Measurements from ENCODE around the gene MAP2K3. TPM values are rescaled to one million over a fixed set of nuclear protein-coding genes. Genes with fewer than 3 reads are reported as not detected.
A peak's percentile ranks its signal among the peaks of the same experiment; 100 is the strongest.

The MAP2K3 gene
- total RNA-seq, 1 donor from 2014 or later: 55.2 TPM

- ATAC-seq (no peak), DNase-seq (no peak)
- H3K36me3 ChIP-seq: no peaks in the 10 kb centered on the region
- peaks cover 41% of the 10 kb centered on the region for H3K4me1 ChIP-seq
- no peak overlapping the region for H3K27ac ChIP-seq
- intact Hi-C loops (cut with DNase I): no loop called here
- no peaks in the 10 kb centered on the region for H3K27me3 ChIP-seq (ENCODE audit: low read depth)
- no peak for TF ChIP-seq CTCF (IDR thresholded peaks at IDR 0.05)
- H3K9me3 ChIP-seq: no peaks in the 10 kb centered on the region
- no peak overlapping the region for H3K4me3 ChIP-seq
These were observed 7.2 kb upstream of the MAP2K3 start for GRCh38 chr17:21277332-21277731.

GRCh38 chr17:21278450-21279197, 5.9 kb upstream of the MAP2K3 start:
- H3K27me3 ChIP-seq (ENCODE audit: low read depth): no peaks in the 10 kb centered on the region
- H3K4me1 ChIP-seq: peaks cover 44% of the 10 kb centered on the region
- TF ChIP-seq CTCF (IDR thresholded peaks at IDR 0.05): peak; percentile 18
- peak; percentile 82 for DNase-seq
- H3K9me3 ChIP-seq: no peaks in the 10 kb centered on the region
- H3K4me3 ChIP-seq: no peak overlapping the region
- H3K36me3 ChIP-seq: no peaks in the 10 kb centered on the region
- intact Hi-C loops (cut with DNase I): no loop called here
- peak overlapping the region; percentile 57 for H3K27ac ChIP-seq
- ATAC-seq: peak; percentile 32 to 34

- Histone ChIP-seq H3K27ac (peak overlapping the region; percentile 57), H3K27me3 (ENCODE audit: low read depth) (no peaks in the 10 kb centered on the region), H3K4me1 (peaks cover 49% of the 10 kb centered on the region), H3K4me3 (no peak overlapping the region), H3K9me3 (no peaks in the 10 kb centered on the region), H3K36me3 (no peaks in the 10 kb centered on the region)
- intact Hi-C loops (cut with DNase I): no loop called here
- DNase-seq (no peak), ATAC-seq (no peak)
- TF ChIP-seq CTCF (IDR thresholded peaks at IDR 0.05): no peak
These were observed 5.3 kb upstream of the MAP2K3 start for GRCh38 chr17:21279198-21279535.

GRCh38 chr17:21279582-21279981, 4.9 kb upstream of the MAP2K3 start:
- no peaks in the 10 kb centered on the region for H3K27me3 ChIP-seq (ENCODE audit: low read depth)
- no peaks in the 10 kb centered on the region for H3K36me3 ChIP-seq
- TF ChIP-seq CTCF (IDR thresholded peaks at IDR 0.05): no peak
- H3K27ac ChIP-seq: peak overlapping the region; percentile 57
- H3K9me3 ChIP-seq: no peaks in the 10 kb centered on the region
- ATAC-seq (no peak), DNase-seq (no peak)
- H3K4me1 ChIP-seq: peaks cover 49% of the 10 kb centered on the region
- intact Hi-C loops (cut with DNase I): no loop called here
- no peak overlapping the region for H3K4me3 ChIP-seq

GRCh38 chr17:21280081-21280518, 4.4 kb upstream of the MAP2K3 start:
- Histone ChIP-seq H3K4me3 (no peak overlapping the region), H3K27ac (no peak overlapping the region), H3K4me1 (peaks cover 46% of the 10 kb centered on the region), H3K36me3 (no peaks in the 10 kb centered on the region), H3K9me3 (no peaks in the 10 kb centered on the region), H3K27me3 (ENCODE audit: low read depth) (no peaks in the 10 kb centered on the region)
- peak; percentile 65 to 77 for ATAC-seq
- peak; percentile 93 for DNase-seq
- peak; percentile 99 for TF ChIP-seq CTCF (IDR thresholded peaks at IDR 0.05)
- intact Hi-C loops (cut with DNase I): no loop called here
